Effector memory CD4-positive, alpha-beta T cell (primary cell): ENCODE measurements around the gene FBXL12.
"Not testable (repeated sequence)": the region's sequence is repeated elsewhere in the genome, so short reads cannot be mapped to it uniquely, and the experiment has no call there.

Experiments
- DNase-seq, 3 donors: peaks; one replicate each; pipeline ENCODE4 v3.0.0-alpha.2; 2020
- H3K27ac ChIP-seq: 2 replicates; pipeline ENCODE4 v1.7.0; 2013; ENCODE audit warnings: mild to moderate bottlenecking, low read length, moderate library complexity; ENCODE audit not compliant: insufficient read depth, poor library complexity, severe bottlenecking
- H3K27me3 ChIP-seq: replicated peaks from 2 replicates; pipeline ENCODE4 v1.7.0; 2013; ENCODE audit warnings: mild to moderate bottlenecking, low read length; ENCODE audit not compliant: insufficient read depth, control insufficient read depth, poor library complexity, severe bottlenecking
- H3K36me3 ChIP-seq: 2 replicates; pipeline ENCODE4 v1.7.0; 2013; ENCODE audit warnings: mild to moderate bottlenecking, low read length, moderate library complexity; ENCODE audit not compliant: control insufficient read depth, insufficient read depth
- H3K4me1 ChIP-seq: 2 replicates; pipeline ENCODE4 v1.7.0; 2013; ENCODE audit warnings: low read length, mild to moderate bottlenecking; ENCODE audit not compliant: control insufficient read depth, insufficient read depth, poor library complexity, severe bottlenecking
- H3K4me3 ChIP-seq: 2 replicates; pipeline ENCODE4 v1.7.0; 2013; ENCODE audit warnings: low read length, low read depth, mild to moderate bottlenecking; ENCODE audit not compliant: insufficient read depth, poor library complexity, severe bottlenecking
- H3K9me3 ChIP-seq: 2 replicates; pipeline ENCODE4 v1.7.0; 2013; ENCODE audit warnings: mild to moderate bottlenecking, low read length, moderate library complexity; ENCODE audit not compliant: control insufficient read depth

Gene FBXL12

GRCh38 chr19:9793071-9793591 is 25.7 kb downstream of the FBXL12 start:
- Histone ChIP-seq H3K27ac (peak overlapping the region; percentile 91), H3K36me3 (no peaks in the 10 kb centered on the region), H3K4me1 (peaks cover 3% of the 10 kb centered on the region), H3K27me3 (no peaks in the 10 kb centered on the region), H3K9me3 (no peaks in the 10 kb centered on the region), H3K4me3 (peak overlapping the region; percentile 50)
- DNase-seq = peak in 1 of 3 donors; percentile 51

GRCh38 chr19:9792206-9793070 is 26.4 kb downstream of the FBXL12 start:
- Histone ChIP-seq H3K4me1 (peaks cover 3% of the 10 kb centered on the region), H3K36me3 (no peaks in the 10 kb centered on the region), H3K4me3 (peak overlapping the region; percentile 68), H3K27ac (peak overlapping the region; percentile 91), H3K9me3 (no peaks in the 10 kb centered on the region), H3K27me3 (no peaks in the 10 kb centered on the region)
- DNase-seq = peak; percentile 89 to 92 (median 90)

- Histone ChIP-seq H3K4me3 (peak overlapping the region; percentile 68), H3K27ac (peak overlapping the region; percentile 91), H3K36me3 (no peaks in the 10 kb centered on the region), H3K9me3 (no peaks in the 10 kb centered on the region), H3K27me3 (no peaks in the 10 kb centered on the region), H3K4me1 (peaks cover 3% of the 10 kb centered on the region)
- peak; percentile 92 to 96 (median 92) for DNase-seq
These were observed 27.2 kb downstream of the FBXL12 start for GRCh38 chr19:9791552-9792205.

GRCh38 chr19:9791073-9791367 is 27.9 kb downstream of the FBXL12 start:
- not testable (repeated sequence) for H3K9me3 ChIP-seq, H3K27me3 ChIP-seq, H3K4me1 ChIP-seq, DNase-seq, H3K4me3 ChIP-seq, H3K36me3 ChIP-seq
- H3K27ac ChIP-seq = peak overlapping the region; percentile 91

GRCh38 chr19:9789579-9789978 is 29.3 kb downstream of the FBXL12 start:
- not testable (repeated sequence) for H3K27me3 ChIP-seq, H3K9me3 ChIP-seq, DNase-seq, H3K27ac ChIP-seq, H3K36me3 ChIP-seq, H3K4me3 ChIP-seq
- peaks cover 14% of the 10 kb centered on the region for H3K4me1 ChIP-seq

- H3K36me3 ChIP-seq = no peaks in the 10 kb centered on the region
- no peak overlapping the region for H3K27ac ChIP-seq
These were observed 29.8 kb downstream of the FBXL12 start for GRCh38 chr19:9789066-9789465.

GRCh38 chr19:9788604-9789003 is 30.3 kb downstream of the FBXL12 start:
- not testable (repeated sequence) for H3K4me3 ChIP-seq, H3K27ac ChIP-seq, DNase-seq, H3K27me3 ChIP-seq, H3K36me3 ChIP-seq, H3K9me3 ChIP-seq
- H3K4me1 ChIP-seq = peaks cover 14% of the 10 kb centered on the region

More at GRCh38 chr19:9789066-9789465, 29.8 kb downstream of the FBXL12 start:
- H3K27me3 ChIP-seq = no peaks in the 10 kb centered on the region
- DNase-seq = no peak
- H3K4me1 ChIP-seq = peaks cover 14% of the 10 kb centered on the region
- H3K9me3 ChIP-seq = no peaks in the 10 kb centered on the region
- no peak overlapping the region for H3K4me3 ChIP-seq

GRCh38 chr19:9786819-9787218 is 32.1 kb downstream of the FBXL12 start:
- Histone ChIP-seq H3K9me3 (no peaks in the 10 kb centered on the region), H3K36me3 (no peaks in the 10 kb centered on the region), H3K4me3 (no peak overlapping the region), H3K4me1 (peaks cover 14% of the 10 kb centered on the region), H3K27me3 (no peaks in the 10 kb centered on the region), H3K27ac (no peak overlapping the region)
- no peak for DNase-seq

- H3K27ac ChIP-seq = peak overlapping the region; percentile 85
- DNase-seq = no peak
- peaks cover 11% of the 10 kb centered on the region for H3K4me1 ChIP-seq
- H3K36me3 ChIP-seq = no peaks in the 10 kb centered on the region
- peak overlapping the region; percentile 70 for H3K4me3 ChIP-seq
- H3K27me3 ChIP-seq = no peaks in the 10 kb centered on the region
- H3K9me3 ChIP-seq = no peaks in the 10 kb centered on the region
These were observed 32.5 kb downstream of the FBXL12 start for GRCh38 chr19:9786342-9786741.
